ENCODE data around the gene AHDC1. TPM values are rescaled to one million over a fixed set of nuclear protein-coding genes. Genes with fewer than 3 reads are reported as not detected.

The AHDC1 gene
- total RNA-seq, 1 donor from 2014 or later: 50.1 TPM

- H3K9me3 Mint-ChIP-seq: no peaks in the 10 kb centered on the region
- peak overlapping the region; percentile 20 for H3K27ac Mint-ChIP-seq (ENCODE audit: unreplicated experiment)
- no peaks in the 10 kb centered on the region for H3K36me3 Mint-ChIP-seq (ENCODE audit: low read depth)
- no peak for TF ChIP-seq CTCF (conservative IDR thresholded peaks at IDR 0.05)
- peaks cover 66% of the 10 kb centered on the region for H3K4me1 Mint-ChIP-seq
- DNase-seq (ENCODE audit: low read depth, low spot score): no peak
- H3K4me3 Mint-ChIP-seq: peak overlapping the region; percentile 36
- no peaks in the 10 kb centered on the region for H3K27me3 Mint-ChIP-seq (ENCODE audit: low read depth)
Measured at GRCh38 chr1:27517907-27518718, 85.8 kb downstream of the AHDC1 start.

GRCh38 chr1:27517301-27517700 is 86.6 kb downstream of the AHDC1 start:
- Mint-ChIP-seq H3K4me1 (peaks cover 58% of the 10 kb centered on the region), H3K27me3 (ENCODE audit: low read depth) (no peaks in the 10 kb centered on the region), H3K27ac (ENCODE audit: unreplicated experiment) (no peak overlapping the region), H3K36me3 (ENCODE audit: low read depth) (no peaks in the 10 kb centered on the region), H3K4me3 (no peak overlapping the region), H3K9me3 (no peaks in the 10 kb centered on the region)
- no peak for TF ChIP-seq CTCF (conservative IDR thresholded peaks at IDR 0.05)
- DNase-seq (ENCODE audit: low read depth, low spot score): no peak

GRCh38 chr1:27515626-27516025 is 88.3 kb downstream of the AHDC1 start:
- H3K9me3 Mint-ChIP-seq: no peaks in the 10 kb centered on the region
- peak overlapping the region; percentile 75 for H3K27ac Mint-ChIP-seq (ENCODE audit: unreplicated experiment)
- no peak overlapping the region for H3K4me3 Mint-ChIP-seq
- peaks cover 44% of the 10 kb centered on the region for H3K4me1 Mint-ChIP-seq
- no peak for DNase-seq (ENCODE audit: low read depth, low spot score)
- no peaks in the 10 kb centered on the region for H3K36me3 Mint-ChIP-seq (ENCODE audit: low read depth)
- TF ChIP-seq CTCF (conservative IDR thresholded peaks at IDR 0.05): no peak
- no peaks in the 10 kb centered on the region for H3K27me3 Mint-ChIP-seq (ENCODE audit: low read depth)

- Mint-ChIP-seq H3K4me3 (no peak overlapping the region), H3K36me3 (ENCODE audit: low read depth) (no peaks in the 10 kb centered on the region), H3K4me1 (peaks cover 42% of the 10 kb centered on the region), H3K27ac (ENCODE audit: unreplicated experiment) (no peak overlapping the region), H3K9me3 (no peaks in the 10 kb centered on the region), H3K27me3 (ENCODE audit: low read depth) (no peaks in the 10 kb centered on the region)
- TF ChIP-seq CTCF (conservative IDR thresholded peaks at IDR 0.05): no peak
- DNase-seq (ENCODE audit: low read depth, low spot score): no peak
Measured at GRCh38 chr1:27513958-27514357, 90.0 kb downstream of the AHDC1 start.

- no peaks in the 10 kb centered on the region for H3K36me3 Mint-ChIP-seq (ENCODE audit: low read depth)
- H3K27me3 Mint-ChIP-seq (ENCODE audit: low read depth): no peaks in the 10 kb centered on the region
- H3K27ac Mint-ChIP-seq (ENCODE audit: unreplicated experiment): no peak overlapping the region
- peaks cover 39% of the 10 kb centered on the region for H3K4me1 Mint-ChIP-seq
- H3K9me3 Mint-ChIP-seq: no peaks in the 10 kb centered on the region
- TF ChIP-seq CTCF (conservative IDR thresholded peaks at IDR 0.05): no peak
- no peak overlapping the region for H3K4me3 Mint-ChIP-seq
- DNase-seq (ENCODE audit: low read depth, low spot score): no peak
Measured at GRCh38 chr1:27513528-27513927, 90.4 kb downstream of the AHDC1 start.

Measured in neural crest cell (in vitro differentiated cells).